ENCODE results near the gene SNUPN. TPM values are rescaled to one million over a fixed set of nuclear protein-coding genes. Genes with fewer than 3 reads are reported as not detected.

SNUPN gene
- total RNA-seq: 18.9 and 37.3 TPM in 2 replicates

GRCh38 chr15:75625542-75626347, at the start of gene SNUPN:
SNUPN (minus strand) TSS chr15:75625725; CDS start chr15:75621051, 4,674 bp downstream.
- DNase-seq (ENCODE audit: low read depth): peak; percentile 72

- no peak for DNase-seq (ENCODE audit: low read depth)
Observed at GRCh38 chr15:75674366-75674765, 48.8 kb upstream of the SNUPN start.

GRCh38 chr15:75673426-75674235, 48.1 kb upstream of the SNUPN start:
- no peak for DNase-seq (ENCODE audit: low read depth)

GRCh38 chr15:75672646-75673425, 47.3 kb upstream of the SNUPN start:
- no peak for DNase-seq (ENCODE audit: low read depth)

GRCh38 chr15:75671730-75672602, 46.4 kb upstream of the SNUPN start:
- DNase-seq (ENCODE audit: low read depth): no peak

GRCh38 chr15:75669879-75670212, 44.3 kb upstream of the SNUPN start:
- no peak for DNase-seq (ENCODE audit: low read depth)

- DNase-seq (ENCODE audit: low read depth): peak; percentile 65
Observed at GRCh38 chr15:75669191-75669878, 43.8 kb upstream of the SNUPN start.

GRCh38 chr15:75666823-75667501, 41.4 kb upstream of the SNUPN start:
- DNase-seq (ENCODE audit: low read depth): peak; percentile 86

GRCh38 chr15:75663931-75664421, 38.5 kb upstream of the SNUPN start:
- no peak for DNase-seq (ENCODE audit: low read depth)

GRCh38 chr15:75662823-75663519, 37.4 kb upstream of the SNUPN start:
- DNase-seq (ENCODE audit: low read depth): no peak

- DNase-seq (ENCODE audit: low read depth): no peak
Observed at GRCh38 chr15:75661756-75662140, 36.2 kb upstream of the SNUPN start.

GRCh38 chr15:75661100-75661755, 35.7 kb upstream of the SNUPN start:
- peak; percentile 86 for DNase-seq (ENCODE audit: low read depth)

GRCh38 chr15:75659928-75660645, 34.6 kb upstream of the SNUPN start:
- no peak for DNase-seq (ENCODE audit: low read depth)

GRCh38 chr15:75659141-75659771, 33.7 kb upstream of the SNUPN start:
- DNase-seq (ENCODE audit: low read depth): no peak

GRCh38 chr15:75656813-75657212, 31.3 kb upstream of the SNUPN start:
- no peak for DNase-seq (ENCODE audit: low read depth)

GRCh38 chr15:75656331-75656730, 30.8 kb upstream of the SNUPN start:
- no peak for DNase-seq (ENCODE audit: low read depth)

- no peak for DNase-seq (ENCODE audit: low read depth)
Observed at GRCh38 chr15:75655931-75656330, 30.4 kb upstream of the SNUPN start.
